ENCODE measurements around the gene PUS1. TPM values are rescaled to one million over a fixed set of nuclear protein-coding genes. Genes with fewer than 3 reads are reported as not detected.

The PUS1 gene
- total RNA-seq, 1 experiment from 2014 or later: 10.3 TPM

DNA sequence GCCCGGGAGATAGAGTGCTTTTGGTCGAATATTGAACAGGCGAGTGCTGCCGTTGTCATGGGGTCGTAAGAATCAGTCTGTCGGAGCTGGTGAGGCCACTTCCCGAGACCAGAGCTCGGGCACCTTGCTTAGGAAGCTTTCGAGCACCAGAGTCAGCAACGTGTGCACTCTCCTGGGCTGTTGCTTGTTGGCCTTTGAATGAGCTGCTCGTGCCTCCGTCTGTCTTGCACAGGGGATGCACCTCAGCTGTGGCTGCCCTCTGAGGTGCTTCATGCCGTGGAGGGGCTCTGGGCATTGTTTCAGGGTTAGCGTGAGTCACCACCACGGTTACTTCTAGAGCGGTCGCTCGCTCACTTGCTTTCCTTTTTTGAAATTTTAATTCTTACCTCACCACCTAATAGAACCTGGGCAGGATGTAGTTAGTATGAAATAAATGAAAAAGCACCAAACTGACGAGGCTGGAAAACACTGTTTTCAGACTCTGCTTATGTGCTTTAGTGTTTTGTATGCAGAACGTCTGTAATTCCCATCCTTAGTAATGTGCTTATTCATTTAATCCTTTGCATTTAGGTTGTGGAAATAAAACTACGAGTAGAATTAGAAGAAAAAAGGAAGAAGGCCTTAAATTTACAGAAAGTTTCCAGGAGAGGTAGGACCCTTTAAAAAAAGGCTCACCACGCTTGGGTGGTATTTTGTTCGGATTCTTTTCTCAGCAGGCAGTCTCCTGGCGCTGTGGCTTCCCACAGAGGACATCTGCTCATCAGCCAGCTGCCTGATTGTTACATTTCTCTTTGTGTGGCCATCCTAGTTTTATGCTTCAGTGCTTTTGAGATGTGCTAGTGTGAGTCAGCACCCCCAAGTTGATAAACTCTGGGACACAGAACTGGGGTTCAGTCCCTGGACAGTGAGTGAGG lies 61.2 kb downstream of the PUS1 start:
- DNase-seq (ENCODE audit: low read depth): no peak

GRCh38 chr12:131990980-131991305 lies 61.9 kb downstream of the PUS1 start:
- DNase-seq (ENCODE audit: low read depth): no peak

DNA sequence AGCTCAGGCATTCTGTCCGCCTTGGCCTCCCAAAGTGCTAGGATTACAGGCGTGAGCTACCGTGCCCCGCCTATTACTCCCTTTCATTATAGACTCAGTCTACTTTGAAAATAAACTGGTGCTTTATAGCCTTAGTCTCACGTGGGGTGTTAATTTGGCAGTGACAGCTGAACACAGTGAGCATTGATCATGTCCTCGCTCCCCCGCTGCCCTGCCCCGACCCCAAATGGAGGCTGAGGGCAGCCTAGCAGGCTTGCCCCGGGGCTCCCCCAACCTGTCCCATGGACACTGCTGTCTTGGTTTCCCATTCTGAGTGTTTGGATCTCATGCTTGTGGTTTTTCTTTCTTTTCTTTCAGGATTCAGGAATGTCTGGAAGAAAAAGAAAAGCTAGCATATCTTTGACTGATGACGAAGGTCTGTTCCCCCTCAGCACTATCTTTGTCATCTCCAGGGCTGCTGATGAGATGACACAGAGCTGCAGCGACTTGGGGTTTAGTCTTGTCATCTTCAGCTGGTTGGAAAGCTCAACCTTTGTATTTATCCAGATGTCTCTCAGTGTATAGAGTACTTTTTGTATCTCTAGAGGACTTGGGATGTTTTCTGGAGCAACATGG lies 62.8 kb downstream of the PUS1 start:
- no peak for DNase-seq (ENCODE audit: low read depth)

DNA sequence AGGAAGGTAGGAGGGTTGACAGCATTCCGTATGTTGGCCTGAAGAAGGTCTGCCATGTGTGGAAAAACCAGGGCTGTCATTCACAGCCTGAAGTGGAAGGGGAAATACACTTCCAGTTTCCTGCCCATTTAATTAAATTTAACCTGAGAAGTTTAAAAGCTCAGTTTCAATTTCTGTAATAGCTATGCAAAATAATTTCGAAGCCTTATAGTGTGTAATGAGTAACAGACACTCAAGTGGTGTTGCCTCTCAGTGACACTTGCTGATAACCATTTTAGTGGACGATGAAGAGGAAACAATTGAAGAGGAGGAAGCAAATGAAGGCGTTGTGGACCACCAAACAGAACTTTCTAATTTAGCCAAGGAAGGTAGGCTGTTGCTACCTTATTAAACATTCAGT lies 65.5 kb downstream of the PUS1 start:
- DNase-seq (ENCODE audit: low read depth): no peak

Other genes starting within 250 kb of the PUS1 start
- 11.8 and 24.1 TPM in 2 replicates for gene SFSWAP, start 218.2 kb upstream of the PUS1 start, total RNA-seq (2014; rRNA removed; shearing (Covaris generic))
- gene MMP17, start 100.9 kb upstream of the PUS1 start, total RNA-seq (2014; rRNA removed; shearing (Covaris generic)): 8.3 and 10.1 TPM in 2 replicates
- 4.5 and 7.5 TPM in 2 replicates for gene ULK1, start 34.7 kb upstream of the PUS1 start, total RNA-seq (2014; rRNA removed; shearing (Covaris generic))
- 3.3 and 8.0 TPM in 2 replicates for gene EP400, start 20.7 kb downstream of the PUS1 start, total RNA-seq (2014; rRNA removed; shearing (Covaris generic))
- gene DDX51, start 215.0 kb downstream of the PUS1 start, total RNA-seq (2014; rRNA removed; shearing (Covaris generic)): 2.2 and 4.8 TPM in 2 replicates
- 10.8 and 18.6 TPM in 2 replicates for gene NOC4L, start 215.2 kb downstream of the PUS1 start, total RNA-seq (2014; rRNA removed; shearing (Covaris generic))

Measured in M059J (cell line).